ENCODE measurements around the gene CYLD.
A peak's percentile ranks its signal among the peaks of the same experiment; 100 is the strongest.

The CYLD gene

DNA sequence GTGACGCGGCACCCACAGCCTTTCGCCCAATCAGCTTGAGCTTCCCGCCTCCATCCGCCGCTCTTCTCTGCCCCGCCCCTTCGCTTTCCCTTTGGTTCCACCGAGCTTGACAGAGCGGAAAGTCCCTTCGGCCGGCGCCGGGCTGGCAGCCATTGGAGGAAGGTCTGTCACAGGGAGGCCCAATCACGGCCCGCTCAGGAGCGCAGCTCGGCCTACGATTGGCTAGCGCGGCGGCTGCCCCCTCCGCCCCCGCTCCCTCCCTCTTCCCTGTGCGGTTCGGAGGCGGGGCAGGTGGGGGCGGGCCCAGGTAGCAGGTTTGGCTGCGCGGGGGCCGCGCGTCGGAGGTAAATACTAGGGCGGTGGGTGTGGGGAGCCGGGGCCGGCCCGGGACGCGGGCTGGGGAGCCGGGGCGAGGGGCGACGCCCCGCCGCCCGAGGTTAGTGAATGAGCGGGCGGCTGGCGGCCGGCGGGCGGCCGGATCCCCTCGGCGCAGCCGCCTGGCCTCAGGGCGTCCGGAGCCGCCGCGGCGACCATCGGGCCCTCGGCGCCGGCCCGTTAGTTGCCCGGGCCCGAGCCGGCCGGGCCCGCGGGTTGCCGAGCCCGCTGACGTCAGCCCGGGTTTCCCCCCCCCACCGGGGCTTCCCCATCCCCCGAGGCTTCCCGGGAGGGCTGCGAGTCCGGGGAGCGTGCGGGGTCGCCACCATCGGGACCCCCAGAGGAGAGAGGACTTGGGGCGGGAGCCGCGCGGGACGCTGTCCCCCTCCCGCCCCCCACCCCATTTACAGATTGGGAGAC, at the start of gene CYLD:
TSS of gene CYLD (plus strand) at position 306 of the 795 bp plus-strand sequence. CDS start 7,613 bp downstream, outside the sequence.
- Histone ChIP-seq H3K9me3 (ENCODE audit: insufficient read depth, low read length) (no peaks in the 10 kb centered on the region), H3K4me3 (ENCODE audit: low read length) (peak within 1 kb of the TSS; percentile 98), H4K20me1 (ENCODE audit: insufficient read depth, low read length) (no peaks in the 10 kb centered on the region), H3K27me3 (ENCODE audit: low read depth, low read length) (no peaks in the 10 kb centered on the region), H3K9ac (ENCODE audit: low read length) (peak within 1 kb of the TSS; percentile 97), H3K36me3 (replicated peaks; ENCODE audit: low read depth, low read length) (no peaks in the 10 kb centered on the region), H3K79me2 (ENCODE audit: low read length) (no peaks in the 10 kb centered on the region; the same call in 1 of the 2 replicates), H2AFZ (ENCODE audit: low read depth, low read length) (peak within 1 kb of the TSS; percentile 98), H3K4me2 (ENCODE audit: low read length) (peak within 1 kb of the TSS; percentile 96), H3K4me1 (ENCODE audit: low read length) (peaks cover 11% of the 10 kb centered on the region), H3K27ac (ENCODE audit: low read length) (peak within 1 kb of the TSS; percentile 61)
- TF ChIP-seq, protein P1, sequence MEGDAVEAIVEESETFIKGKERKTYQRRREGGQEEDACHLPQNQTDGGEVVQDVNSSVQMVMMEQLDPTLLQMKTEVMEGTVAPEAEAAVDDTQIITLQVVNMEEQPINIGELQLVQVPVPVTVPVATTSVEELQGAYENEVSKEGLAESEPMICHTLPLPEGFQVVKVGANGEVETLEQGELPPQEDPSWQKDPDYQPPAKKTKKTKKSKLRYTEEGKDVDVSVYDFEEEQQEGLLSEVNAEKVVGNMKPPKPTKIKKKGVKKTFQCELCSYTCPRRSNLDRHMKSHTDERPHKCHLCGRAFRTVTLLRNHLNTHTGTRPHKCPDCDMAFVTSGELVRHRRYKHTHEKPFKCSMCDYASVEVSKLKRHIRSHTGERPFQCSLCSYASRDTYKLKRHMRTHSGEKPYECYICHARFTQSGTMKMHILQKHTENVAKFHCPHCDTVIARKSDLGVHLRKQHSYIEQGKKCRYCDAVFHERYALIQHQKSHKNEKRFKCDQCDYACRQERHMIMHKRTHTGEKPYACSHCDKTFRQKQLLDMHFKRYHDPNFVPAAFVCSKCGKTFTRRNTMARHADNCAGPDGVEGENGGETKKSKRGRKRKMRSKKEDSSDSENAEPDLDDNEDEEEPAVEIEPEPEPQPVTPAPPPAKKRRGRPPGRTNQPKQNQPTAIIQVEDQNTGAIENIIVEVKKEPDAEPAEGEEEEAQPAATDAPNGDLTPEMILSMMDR (IDR thresholded peaks at IDR 0.05; ENCODE audit: low read depth, low read length) = no peak
- no peak for TF ChIP-seq EZH2phosphoT487 (IDR thresholded peaks at IDR 0.05; ENCODE audit: low read depth)

DNA sequence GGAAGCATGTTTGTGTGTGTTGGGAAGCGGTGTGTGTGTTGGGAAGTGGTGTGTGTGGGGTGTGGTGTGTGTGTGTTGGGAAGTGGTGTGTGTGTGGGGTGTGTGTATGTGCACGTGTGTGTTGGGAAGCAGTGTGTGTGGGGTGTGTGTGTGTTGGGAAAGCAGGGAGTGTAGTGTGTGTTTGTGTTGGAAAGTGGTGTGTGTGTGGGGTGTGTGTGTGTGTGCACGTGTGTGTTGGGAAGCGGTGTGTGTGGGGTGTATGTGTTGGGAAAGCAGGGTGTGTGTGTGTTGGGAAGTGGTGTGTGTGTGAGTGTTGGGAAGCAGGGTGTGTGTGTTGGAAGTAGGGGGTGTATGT, 49.3 kb upstream of the CYLD start:
- H3K9ac ChIP-seq (ENCODE audit: low read length) = no peak overlapping the region
- H3K9me3 ChIP-seq (ENCODE audit: insufficient read depth, low read length) = no peaks in the 10 kb centered on the region
- no peaks in the 10 kb centered on the region for H3K36me3 ChIP-seq (replicated peaks; ENCODE audit: low read depth, low read length)
- no peak overlapping the region for H2AFZ ChIP-seq (ENCODE audit: low read depth, low read length)
- no peak overlapping the region for H3K27ac ChIP-seq (ENCODE audit: low read length)
- no peak overlapping the region for H3K4me3 ChIP-seq (ENCODE audit: low read length)
- TF ChIP-seq, protein P1 (IDR thresholded peaks at IDR 0.05; ENCODE audit: low read depth, low read length) = no peak
- TF ChIP-seq EZH2phosphoT487 (IDR thresholded peaks at IDR 0.05; ENCODE audit: low read depth) = no peak
- no peaks in the 10 kb centered on the region for H4K20me1 ChIP-seq (ENCODE audit: insufficient read depth, low read length)
- no peak overlapping the region for H3K4me2 ChIP-seq (ENCODE audit: low read length)
- no peaks in the 10 kb centered on the region for H3K27me3 ChIP-seq (ENCODE audit: low read depth, low read length)
- peaks cover 32% of the 10 kb centered on the region for H3K4me1 ChIP-seq (ENCODE audit: low read length)
- H3K79me2 ChIP-seq (ENCODE audit: low read length) = no peaks in the 10 kb centered on the region

DNA sequence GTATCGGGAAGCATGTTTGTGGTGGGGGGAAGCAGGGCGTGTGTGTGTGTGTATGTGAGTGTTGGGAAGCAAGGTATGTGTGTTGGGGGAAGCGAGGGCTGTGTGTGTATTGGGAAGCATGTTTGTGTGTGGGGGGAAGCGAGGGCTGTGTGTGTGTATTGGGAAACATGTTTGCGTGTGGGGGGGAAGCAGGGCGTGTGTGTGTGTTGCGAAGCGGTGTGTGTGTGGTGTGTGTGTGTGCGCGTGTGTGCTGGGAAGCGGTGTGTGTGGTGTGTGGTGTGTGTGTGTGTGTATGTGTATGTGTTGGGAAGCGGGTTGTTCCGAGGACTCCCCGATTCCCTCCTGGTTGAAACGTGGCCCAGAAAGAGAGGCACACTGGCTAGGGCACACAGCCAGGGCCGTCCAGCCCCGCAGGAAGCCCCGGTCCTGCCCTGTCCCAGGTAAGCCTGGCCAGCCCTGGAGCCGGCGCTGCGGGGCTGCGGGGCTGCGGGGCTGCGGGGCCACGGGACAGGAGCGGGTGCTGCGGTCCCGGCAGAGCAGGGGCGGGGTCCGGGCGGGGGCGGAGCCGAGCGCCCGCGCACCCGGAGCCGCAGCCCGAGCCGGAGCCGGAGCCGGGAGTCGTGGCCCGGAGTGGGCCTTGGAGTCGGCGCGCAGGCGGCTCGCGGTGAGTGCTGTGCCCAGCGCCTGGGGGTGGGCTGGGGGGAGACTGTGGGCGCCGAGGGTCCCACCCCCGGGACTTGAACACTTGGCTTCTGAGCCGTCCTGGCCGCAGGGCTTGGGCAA, 48.7 kb upstream of the CYLD start, which contains the start of gene NOD2:
TSS of gene NOD2 (plus strand) at position 608 of the 783 bp plus-strand sequence. CDS start 5,890 bp downstream, outside the sequence.
- Histone ChIP-seq H3K27me3 (ENCODE audit: low read depth, low read length) (no peaks in the 10 kb centered on the region), H2AFZ (ENCODE audit: low read depth, low read length) (no peak within 1 kb of the TSS), H3K4me3 (ENCODE audit: low read length) (peak within 1 kb of the TSS; percentile 74), H3K36me3 (replicated peaks; ENCODE audit: low read depth, low read length) (no peaks in the 10 kb centered on the region), H3K4me1 (ENCODE audit: low read length) (peaks cover 37% of the 10 kb centered on the region), H4K20me1 (ENCODE audit: insufficient read depth, low read length) (no peaks in the 10 kb centered on the region), H3K9ac (ENCODE audit: low read length) (peak within 1 kb of the TSS; percentile 49), H3K27ac (ENCODE audit: low read length) (no peak within 1 kb of the TSS), H3K79me2 (ENCODE audit: low read length) (no peaks in the 10 kb centered on the region), H3K4me2 (ENCODE audit: low read length) (peak within 1 kb of the TSS; percentile 64), H3K9me3 (ENCODE audit: insufficient read depth, low read length) (no peaks in the 10 kb centered on the region)
- TF ChIP-seq, protein P1 (IDR thresholded peaks at IDR 0.05; ENCODE audit: low read depth, low read length) = no peak
- TF ChIP-seq EZH2phosphoT487 (IDR thresholded peaks at IDR 0.05; ENCODE audit: low read depth) = no peak

DNA sequence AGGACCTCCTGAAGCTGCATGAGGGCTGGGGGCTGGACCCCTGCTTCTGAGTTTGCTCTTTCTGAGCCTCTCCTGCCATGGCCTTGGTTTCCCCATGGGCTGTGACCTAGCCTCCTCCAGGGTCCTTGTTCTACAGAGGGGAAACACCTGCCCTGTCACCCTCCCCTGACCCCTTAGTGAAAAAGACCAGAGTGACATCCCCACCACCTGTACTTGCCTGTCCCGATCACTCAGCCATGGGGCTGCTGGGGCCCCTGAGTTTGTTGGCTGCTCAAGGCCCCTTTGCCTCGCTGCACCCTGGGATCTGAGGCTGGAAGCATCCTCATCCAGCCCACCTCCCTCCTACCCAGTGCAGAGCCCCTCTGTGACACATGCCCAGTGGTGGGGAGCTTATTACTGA, 47.7 kb upstream of the CYLD start:
- Histone ChIP-seq H3K79me2 (ENCODE audit: low read length) (no peaks in the 10 kb centered on the region), H3K4me3 (ENCODE audit: low read length) (peak overlapping the region; percentile 74; the same call in 1 of the 2 replicates), H3K27me3 (ENCODE audit: low read depth, low read length) (no peaks in the 10 kb centered on the region), H3K4me1 (ENCODE audit: low read length) (peaks cover 46% of the 10 kb centered on the region), H2AFZ (ENCODE audit: low read depth, low read length) (no peak overlapping the region), H4K20me1 (ENCODE audit: insufficient read depth, low read length) (no peaks in the 10 kb centered on the region), H3K9me3 (ENCODE audit: insufficient read depth, low read length) (no peaks in the 10 kb centered on the region), H3K27ac (ENCODE audit: low read length) (no peak overlapping the region), H3K36me3 (replicated peaks; ENCODE audit: low read depth, low read length) (no peaks in the 10 kb centered on the region), H3K9ac (ENCODE audit: low read length) (no peak overlapping the region), H3K4me2 (ENCODE audit: low read length) (peak overlapping the region; percentile 64)
- TF ChIP-seq, protein P1 (IDR thresholded peaks at IDR 0.05; ENCODE audit: low read depth, low read length) = no peak
- TF ChIP-seq EZH2phosphoT487 (IDR thresholded peaks at IDR 0.05; ENCODE audit: low read depth) = no peak

Measured in OCI-LY3 (cell line).